ENCODE measurements around the gene OR10G8.

OR10G8 gene

DNA sequence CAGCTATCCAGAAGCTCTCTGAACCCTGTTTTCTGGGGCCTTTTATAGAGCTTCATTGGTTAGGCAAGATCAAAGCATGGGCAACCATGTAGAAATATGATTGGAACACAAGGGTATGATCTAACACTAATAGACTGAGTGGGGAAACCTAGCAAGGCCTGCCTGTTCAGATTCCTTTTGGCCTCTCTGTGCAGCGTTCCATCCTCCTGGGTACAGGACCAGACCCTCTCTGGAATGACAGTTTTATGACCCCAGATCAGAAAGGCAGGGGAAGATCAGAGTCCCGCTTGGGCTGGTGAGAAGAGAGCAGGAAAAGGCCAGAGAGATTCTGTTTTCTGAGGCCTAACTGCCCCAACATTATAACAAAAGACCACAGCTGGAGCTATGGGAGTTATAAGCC is 52.0 kb downstream of the OR10G8 start:
- no peak for DNase-seq (ENCODE audit: low spot score)

DNA sequence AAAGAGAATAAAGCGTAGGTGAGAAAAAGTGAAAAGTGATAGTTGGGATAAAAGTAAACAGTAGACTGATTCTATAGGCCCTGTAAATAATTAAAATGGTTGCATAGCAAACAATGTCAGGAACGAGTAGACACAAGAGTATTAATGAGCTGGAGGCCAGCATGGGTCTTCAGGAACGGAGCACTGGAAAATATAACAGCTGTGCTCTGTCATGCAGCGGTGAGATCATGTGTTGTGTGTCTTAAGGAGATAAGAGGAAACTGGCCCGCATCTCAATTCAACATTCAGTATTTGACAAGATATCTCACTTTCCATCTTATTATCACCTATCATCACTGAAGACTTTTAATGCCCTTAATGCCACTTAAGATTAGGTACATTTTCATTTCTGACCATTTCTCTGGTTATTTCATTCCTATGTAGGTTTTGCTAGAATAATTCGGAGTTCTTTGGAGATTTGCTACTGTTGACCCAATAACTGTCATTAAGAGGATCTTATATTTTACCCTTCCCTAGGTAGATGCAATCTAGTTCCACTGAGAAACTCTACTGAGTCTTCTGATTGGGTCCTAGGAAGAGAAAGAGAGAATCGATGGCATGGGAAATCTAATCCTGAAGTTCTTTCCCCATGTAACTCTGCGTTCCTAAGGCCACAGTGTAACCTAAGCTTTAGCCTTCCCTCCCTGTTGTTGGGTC is 53.2 kb downstream of the OR10G8 start:
- no peak for DNase-seq (ENCODE audit: low spot score)

Data from iPS-NIHi11 (cell line).